GM04503 (cell line): ENCODE data around the gene TPRN.

Experiments used
- DNase-seq: peaks from one replicate; pipeline ENCODE4 v3.0.0-alpha.2; 2012; ENCODE audit warnings: low read depth

The TPRN gene

DNA sequence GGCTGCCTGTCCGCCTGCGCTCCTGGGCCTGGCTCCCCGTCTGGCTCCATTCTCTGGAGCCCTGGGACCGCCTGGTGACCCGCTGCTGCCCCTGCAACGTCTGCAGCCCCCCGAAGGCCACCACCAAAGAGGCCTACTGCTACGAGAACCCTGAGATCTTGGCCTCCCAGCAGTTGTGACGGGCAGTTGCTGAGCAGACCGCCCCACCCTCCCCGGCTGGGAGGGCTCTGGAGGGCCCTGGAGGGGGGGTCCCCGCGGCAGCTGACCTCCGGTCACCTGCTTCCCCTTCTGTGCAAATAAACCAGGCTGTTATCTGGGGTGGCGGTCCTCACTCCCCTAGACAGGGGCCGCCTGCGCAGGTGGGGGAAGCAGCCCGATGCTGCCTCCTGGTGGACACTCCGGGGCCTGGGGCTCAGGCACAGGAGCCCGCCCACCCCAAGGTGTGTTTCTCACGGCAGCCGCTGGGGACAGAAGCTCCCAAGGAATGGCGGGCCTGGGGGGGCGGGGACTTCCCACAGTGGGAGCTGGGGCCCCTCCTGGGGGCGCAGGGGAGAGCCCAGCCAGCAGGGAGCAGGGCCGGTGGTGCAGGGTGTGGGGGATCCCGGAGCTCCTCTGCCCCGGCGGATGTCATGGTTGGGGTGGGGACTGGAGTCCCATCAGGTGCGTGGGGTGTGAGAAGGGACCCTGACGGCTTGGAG lies 35.8 kb upstream of the TPRN start:
- no peak for DNase-seq

DNA sequence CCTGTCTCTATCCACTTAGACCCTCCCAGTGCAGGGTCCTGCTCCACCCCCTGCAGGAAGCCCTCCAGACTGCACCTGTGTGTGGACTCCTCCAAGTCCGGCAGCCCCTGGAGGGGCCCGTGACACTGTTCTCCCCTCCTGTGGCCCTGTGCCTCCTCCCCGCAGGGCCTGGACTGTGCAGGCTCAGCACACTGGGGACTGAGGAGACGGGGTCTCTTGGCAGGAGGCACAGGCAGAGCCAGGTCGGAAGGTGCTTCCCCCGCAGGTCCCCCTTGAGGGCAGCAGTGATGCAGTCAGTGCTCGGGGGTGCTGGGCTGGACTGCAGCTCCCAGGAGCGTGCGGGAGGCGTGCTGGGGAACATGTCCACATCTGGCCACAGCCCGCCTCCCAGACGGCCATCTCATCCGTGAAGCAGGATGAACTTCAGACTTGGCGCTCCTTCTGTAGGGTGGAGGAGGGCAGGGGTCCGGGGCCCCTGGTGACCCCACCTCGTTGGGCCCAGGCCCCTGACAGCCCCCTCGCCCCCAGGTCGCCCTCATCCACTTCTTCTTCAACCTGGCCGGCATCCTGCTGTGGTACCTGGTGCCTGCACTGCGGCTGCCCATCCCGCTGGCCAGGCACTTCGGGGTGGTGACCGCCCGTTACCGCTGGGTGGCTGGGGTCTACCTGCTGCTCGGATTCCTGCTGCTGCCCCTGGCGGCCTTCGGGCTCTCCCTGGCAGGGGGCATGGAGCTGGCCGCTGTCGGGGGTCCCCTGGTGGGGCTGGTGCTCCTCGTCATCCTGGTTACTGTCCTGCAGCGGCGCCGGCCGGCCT lies 35.1 kb upstream of the TPRN start:
- DNase-seq: no peak

DNA sequence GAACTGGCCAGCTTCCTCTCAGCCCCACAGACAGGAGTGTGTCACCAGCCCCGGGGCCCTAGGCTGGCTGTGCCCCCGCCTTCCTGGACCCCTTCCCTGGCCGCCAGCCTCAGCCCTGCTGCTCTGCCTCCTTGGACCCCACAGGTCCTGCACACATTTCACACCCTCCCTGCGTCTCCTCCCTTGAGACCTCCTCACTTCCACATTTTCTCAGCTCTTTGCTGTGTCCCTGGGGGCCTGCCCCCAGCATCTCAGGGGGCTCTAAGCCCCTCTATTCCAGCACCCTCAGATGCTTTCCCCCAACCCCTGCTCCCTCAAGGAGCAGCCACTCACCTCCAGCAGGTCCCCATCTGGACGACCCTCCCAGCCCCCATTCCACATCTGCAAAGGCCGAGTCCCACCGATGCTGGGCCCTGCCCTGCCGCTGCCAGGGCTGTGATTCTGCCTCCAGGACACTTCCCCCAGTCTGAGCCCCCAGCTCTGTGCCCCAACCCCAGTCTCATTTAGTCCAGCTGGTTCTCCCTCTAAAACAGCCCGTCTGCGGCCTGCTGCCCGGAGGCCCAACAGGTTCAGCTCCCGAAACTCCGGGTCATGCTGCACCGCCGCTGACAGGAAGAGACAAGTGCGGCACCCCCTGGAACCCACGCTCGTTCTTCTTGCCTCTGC lies 34.4 kb upstream of the TPRN start:
- no peak for DNase-seq

DNA sequence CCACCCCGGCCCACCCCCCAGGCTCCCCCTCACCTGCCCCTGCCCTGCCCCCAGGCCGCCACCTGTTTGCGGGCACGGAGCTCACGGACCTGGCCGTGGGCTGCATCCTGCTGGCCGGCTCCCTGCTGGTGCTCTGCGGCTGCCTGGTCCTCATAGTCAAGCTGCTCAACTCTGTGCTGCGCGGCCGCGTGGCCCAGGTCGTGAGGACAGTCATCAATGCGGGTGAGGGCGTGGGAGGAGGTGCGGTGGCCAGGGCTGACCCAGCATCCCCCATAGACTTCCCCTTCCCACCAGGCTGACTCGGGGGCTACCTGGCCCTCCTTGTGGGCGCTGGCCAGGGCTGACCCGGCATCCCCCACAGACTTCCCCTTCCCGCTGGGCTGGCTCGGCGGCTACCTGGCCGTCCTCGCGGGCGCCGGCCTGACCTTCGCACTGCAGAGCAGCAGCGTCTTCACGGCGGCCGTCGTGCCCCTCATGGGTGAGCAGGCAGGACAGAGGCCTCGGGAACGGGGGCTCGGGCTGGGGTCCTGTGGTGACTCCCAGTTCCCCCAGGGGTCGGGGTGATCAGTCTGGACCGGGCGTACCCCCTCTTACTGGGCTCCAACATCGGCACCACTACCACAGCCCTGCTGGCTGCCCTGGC lies 33.6 kb upstream of the TPRN start:
- DNase-seq: no peak

DNA sequence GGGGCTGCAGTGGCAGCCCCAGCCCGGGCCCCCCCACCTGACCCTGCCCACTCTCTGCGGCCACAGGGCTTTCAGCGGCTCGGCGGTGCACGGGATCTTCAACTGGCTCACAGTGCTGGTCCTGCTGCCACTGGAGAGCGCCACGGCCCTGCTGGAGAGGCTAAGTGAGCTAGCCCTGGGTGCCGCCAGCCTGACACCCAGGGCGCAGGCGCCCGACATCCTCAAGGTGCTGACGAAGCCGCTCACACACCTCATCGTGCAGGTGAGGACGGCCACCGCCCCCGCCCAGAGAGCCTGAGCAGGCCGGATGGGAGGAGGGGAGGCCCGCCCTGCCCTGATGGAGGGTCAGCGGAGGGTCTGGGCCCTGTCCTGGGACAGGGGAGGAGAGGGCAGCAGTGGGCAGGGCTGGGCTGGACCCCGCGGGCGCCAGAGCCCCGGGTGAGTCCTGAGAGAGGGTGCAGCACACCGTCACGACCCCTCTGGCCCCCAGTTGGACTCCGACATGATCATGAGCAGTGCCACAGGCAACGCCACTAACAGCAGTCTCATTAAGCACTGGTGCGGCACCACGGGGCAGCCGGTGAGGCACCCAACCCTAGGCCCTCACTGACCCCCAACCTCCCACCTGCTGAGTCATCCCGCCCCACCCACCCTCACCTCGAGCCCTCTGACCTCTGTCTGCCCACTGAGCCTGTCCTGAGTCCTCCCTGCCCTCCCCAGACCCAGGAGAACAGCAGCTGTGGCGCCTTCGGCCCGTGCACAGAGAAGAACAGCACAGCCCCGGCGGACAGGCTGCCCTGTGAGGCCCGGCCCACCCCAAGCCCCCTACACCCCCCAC lies 32.8 kb upstream of the TPRN start:
- no peak for DNase-seq

DNA sequence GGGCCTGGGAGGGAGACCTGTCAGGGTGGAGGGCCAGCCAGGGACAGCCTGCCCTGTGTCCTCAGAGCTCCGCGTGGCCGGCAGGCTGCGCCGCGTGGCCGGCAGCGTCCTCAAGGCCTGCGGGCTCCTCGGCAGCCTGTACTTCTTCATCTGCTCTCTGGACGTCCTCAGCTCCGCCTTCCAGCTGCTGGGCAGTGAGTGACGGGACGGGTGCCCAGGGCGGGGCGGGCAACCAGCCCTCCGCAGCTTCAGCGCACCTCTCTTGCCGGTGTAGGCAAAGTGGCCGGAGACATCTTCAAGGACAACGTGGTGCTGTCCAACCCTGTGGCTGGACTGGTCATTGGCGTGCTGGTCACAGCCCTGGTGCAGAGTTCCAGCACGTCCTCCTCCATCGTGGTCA lies 32.0 kb upstream of the TPRN start:
- DNase-seq: no peak

DNA sequence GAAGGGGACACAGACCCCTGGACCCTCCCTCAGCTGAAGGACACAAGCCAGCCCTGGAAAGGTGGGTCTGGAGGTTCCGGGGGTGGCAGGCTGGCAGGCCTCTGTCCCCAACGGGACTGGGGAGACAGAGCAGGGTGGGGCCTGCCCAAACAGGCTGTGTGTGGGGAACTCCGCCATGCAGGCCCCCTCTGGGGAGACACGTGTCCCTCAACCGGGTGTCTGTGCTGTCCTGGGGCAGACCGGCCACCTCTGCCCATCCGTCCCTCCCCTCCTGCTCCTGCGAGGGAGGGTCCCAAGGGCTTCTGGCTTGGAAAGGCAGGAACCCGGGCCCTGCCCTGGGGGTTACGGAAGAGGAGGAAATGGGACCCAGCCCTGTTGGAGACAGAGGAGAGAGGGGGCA lies 31.6 kb upstream of the TPRN start:
- no peak for DNase-seq

DNA sequence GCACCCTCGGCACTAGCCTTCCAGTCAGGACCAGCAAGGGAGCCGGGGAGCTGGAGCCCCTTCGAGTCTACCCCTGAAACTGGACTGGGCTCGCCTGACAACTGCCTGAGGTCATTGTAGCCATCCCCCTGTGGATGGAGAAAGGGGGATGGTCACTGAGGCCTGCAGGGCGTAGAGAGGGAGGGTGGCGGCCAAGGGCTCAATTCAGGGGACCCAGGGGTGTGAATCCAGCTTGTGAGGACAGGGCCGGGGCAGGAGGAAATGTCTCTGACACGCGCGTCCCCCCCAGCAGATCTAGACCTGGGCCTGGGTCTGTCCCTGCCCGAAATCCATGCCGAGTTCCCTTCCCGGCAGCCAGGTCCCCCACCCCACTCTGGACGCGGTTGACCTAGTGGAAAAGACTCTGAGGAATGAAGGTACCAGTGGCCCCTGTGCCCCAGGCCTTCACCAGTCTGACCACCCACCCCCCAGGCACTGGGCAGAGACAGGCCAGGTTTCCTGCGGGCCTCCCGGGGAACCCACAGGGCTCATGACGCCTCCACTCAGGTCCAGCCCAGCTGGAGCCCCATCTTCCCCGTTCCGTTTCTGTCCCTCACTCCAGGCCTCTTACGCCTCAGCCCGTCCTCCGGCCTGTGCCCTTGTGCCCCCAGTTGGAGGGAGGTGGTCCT lies 31.0 kb upstream of the TPRN start:
- DNase-seq: no peak

DNA sequence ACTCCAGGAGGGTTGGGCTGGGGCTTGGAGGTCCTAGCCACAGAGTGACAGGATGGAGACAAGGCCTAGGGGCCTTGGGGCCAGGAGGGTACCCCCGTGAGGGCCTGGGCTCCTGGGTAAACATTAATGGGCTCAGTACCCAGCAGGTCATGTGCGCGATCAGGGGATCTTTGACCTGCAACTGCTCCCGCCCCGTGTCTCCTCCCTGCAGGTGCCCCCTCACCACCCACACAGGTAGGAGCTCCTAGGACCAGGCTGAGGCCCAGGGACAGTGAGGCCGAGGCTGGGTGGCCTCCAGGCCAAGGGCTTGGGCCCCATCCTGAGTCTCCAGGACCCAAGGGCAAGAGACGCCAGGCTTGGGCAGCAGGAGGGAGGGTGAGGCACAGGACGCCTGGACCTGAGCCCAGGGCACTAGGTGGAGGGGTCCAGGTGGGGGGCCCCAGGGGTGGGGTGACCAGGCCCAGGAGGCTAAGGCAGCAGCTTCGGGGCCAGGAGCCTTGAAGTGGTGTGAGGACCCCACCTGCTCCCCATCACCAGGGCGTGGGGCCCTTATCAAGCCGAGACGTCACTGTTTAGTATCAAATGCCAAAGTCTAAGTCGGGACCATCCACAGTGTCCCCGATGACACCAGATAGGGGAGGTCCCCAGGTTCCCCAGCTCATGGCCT lies 30.3 kb upstream of the TPRN start, which contains the start of gene SLC34A3:
TSS of gene SLC34A3 (plus strand) at position 197 of the 667 bp plus-strand sequence. CDS start 802 bp downstream, outside the sequence.
- DNase-seq: no peak

DNA sequence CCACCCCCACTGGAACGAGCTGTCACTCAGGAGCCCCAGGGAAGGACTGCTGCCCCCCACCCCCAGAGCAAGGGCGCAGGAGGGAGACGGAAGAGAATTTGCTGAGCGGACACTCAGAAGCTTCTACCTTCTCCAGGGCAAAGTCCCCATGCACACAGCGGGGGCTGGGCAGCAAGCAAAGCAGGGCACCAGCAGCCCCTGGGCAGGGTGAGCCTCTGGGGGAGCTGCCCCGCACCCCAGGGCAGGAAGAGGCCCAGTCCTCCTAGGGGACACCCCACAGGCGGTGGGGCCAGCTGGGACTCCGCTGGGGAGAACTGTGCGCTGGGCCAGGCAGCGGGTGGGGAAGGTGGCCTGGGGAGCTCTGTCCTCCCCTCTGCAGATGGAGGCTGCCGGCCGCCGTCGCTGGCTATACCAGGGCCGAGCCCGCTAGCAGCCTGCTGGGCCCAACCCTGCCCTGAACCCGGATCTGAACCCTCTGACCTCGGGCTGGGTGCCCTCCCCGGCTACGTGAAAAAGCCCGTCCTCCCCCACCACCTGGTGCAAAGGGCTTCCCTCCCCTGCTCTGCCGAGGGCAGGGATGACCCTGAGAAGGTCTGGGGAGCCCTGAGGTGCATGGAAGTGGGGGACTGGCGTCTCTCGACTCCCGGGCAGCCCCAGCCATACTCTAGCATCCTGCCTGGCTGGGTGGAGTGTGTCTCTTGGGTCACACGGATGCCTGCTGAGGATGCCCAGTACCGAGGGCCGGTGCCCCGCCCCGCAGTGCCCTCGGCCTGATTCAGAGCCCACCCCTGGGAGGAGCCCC lies 29.6 kb upstream of the TPRN start:
- DNase-seq: no peak

DNA sequence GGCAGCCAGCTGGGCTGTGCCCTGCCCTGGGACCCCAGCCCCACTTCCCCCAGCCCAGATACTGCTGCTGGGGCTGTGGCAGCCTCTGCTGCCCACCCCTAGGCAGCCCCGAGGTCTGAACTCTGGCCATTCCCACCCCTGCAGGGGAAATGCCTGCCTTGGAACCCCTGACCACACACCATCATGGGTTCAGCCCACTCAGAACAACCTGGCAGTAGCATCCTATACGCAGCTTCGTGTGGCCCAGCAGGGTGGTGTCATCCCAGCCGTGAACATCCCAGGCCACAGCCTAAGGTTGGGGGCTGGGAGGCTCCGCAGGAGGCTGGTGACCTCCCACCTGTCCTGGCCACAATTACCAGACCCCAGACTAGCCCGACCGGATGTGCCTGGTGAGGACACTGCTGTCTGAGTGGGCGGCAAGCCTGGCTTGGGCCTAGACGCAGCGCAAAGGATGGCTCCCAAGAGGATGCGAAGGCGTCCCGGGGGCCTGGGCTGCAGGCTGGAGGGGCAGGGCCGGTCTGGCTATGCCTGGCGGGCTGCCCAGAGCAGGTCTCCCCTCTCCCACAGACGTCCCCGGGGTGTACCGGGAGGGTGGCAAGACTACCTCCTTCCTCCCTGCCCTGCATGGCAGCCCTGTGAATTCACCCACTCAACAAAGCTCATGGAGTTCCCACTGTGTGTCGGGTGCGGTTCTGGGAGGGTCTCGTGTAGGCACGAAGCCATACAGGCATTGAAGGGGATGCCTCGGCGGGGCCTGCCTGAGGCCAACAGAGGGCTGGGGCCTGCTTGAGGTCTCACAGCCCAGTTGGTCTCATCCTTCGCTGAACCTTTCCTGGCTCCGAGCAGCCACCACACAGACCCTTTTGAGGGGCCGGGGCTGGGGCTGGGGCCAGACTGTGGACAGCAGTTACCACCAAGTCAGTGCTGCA lies 28.7 kb upstream of the TPRN start:
- DNase-seq: no peak

DNA sequence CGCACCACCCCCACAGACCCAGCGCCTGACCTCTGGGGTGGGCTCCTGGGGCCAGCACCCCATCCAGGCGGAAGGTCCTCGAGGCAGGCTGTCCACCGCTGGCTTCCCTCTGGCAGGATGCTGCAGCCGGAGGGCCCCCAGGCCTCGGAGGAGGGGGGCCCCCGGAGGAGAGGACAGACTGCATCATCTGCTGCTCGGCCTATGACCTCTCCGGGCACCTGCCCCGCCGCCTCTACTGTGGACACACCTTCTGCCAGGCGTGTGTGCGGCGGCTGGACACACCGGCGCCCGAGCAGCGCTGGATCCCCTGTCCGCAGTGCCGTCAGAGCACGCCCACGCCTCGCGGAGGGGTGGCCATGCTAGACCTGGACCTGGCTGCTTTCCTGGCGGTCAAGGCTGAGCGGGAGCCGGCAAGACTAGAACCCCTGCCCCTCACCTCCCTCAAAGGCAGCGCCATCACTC lies 28.0 kb upstream of the TPRN start:
- DNase-seq: no peak

DNA sequence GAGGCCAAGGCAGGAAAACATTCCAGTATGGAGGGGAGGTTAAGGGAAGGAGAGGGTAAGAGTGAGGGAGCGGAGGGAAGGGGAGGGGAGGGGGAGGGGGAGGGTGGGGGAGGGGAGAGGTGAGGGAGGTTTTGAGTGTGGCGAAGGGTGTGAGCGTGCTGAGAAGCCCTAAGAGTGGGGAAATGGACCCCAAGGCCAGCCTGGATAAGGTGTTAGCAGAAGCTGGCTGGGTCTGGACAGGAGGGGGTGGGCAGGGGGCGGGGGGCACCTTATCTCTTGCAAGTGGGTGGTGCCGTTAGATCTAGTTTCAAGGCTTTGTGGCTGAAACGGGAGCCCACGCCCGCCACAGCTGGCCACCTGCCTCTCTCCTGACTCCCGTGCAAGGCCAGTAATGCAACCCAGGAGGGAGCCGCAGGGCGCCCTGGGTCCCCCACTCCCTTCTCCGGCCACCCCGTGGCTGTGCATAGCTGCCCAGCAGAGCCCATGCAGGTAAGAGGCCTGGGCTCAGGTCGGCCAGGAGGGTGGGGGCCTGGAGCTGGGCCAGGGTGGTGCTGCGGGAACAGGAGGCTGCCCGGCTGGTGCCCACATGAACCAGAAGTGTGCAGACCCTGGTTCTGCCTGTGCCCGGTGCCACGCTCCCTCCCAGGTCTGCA lies 27.4 kb upstream of the TPRN start:
- no peak for DNase-seq

DNA sequence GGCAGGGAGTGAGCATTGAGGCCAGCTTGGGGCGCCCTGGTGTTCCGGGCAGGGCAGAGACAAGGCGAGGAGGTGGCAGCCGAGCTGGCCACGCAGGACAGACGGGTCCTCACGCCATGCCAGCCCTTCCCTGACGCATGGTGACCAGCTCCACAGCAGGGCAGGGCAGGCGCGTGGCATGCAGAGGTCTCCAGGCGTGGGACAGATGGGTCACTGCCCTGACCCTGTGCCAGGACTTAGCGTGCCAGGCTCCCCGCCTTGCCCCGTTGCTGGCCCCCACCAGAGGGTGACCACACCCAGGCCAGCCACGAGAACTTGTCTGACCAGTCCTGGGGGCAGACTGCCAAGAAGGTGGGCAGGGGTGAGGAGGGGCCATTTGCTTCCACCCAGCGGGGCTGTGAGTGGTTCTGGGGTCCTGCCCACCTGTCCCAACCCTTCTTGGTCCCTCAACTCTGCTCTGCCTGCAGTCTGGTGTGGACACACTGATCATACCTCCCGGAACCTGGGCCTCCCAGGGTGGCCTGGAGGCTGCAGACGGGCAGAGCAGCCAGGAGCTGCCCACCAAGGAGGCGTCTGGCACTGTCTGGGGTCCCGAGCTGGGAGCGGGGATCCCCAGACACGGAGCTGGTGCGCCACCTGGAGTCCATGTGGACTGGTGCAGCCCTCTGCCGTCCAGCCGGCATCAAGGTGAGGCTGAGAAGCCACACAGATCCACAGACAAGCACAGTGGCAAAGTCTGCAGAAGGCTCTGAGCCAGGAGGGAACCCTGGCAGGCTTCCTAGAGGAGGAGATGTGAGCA lies 26.7 kb upstream of the TPRN start, which contains the start of gene RNF224:
TSS of gene RNF224 (plus strand) at position 449 of the 799 bp plus-strand sequence. CDS start 834 bp downstream, outside the sequence.
- DNase-seq: no peak

DNA sequence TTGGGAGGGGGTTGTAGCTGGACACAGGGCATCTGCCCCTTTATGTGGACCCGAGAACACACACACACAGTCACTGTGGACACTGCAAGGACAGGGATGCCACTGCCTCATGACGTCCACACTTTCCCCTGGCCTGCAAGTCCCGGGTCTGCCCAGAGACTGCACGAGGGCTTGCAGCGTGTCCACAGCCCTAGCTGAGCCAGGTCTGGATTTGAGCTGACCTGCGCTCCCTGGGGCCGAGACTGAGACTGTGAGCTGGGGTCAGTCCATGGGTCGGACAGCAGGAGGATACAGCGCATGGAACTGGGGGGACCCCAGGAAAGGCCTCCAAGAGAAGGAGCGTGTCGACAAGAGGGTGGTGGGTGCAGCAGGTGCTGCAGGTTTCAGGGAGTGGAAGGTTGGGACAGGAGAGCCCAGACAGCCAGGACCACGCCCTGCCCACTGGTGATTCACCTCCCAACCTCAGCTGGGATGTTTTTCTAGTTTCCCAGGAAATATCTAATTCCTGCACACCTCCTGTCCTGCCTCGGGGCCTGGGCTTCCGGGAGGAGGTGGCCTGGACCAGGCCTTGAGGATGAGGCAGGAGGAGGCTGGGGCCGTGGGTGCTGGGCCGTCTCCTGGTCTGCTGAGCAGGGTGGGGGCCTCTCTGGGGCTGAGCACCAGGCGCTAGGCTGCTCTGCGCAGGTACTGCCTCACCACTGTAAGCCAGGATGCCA lies 26.0 kb upstream of the TPRN start:
- no peak for DNase-seq

DNA sequence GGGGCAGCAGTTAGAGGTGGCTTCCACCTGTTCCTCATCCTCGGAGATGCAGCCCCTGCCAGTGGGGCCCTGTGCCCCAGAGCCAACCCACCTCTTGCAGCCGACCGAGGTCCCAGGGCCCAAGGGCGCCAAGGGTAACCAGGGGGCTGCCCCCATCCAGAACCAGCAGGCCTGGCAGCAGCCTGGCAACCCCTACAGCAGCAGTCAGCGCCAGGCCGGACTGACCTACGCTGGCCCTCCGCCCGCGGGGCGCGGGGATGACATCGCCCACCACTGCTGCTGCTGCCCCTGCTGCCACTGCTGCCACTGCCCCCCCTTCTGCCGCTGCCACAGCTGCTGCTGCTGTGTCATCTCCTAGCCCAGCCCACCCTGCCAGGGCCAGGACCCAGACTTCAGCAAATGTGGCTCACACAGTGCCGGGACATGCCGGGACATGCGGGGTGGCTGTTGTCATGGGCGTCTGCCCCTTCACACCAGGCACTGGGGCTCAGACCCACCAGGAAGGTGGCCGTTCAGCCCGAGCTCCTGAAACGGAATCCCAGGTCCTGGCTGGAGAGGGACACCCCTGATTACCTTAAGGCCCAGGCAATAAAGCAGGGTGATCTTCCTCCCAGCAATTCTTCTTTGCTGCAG lies 25.3 kb upstream of the TPRN start:
- DNase-seq: no peak
